H1 (cell line): ENCODE measurements around the gene ACER1. TPM values are rescaled to one million over a fixed set of nuclear protein-coding genes. Genes with fewer than 3 reads are reported as not detected.

Source experiments
- CTCF ChIA-PET: fragments of 300-600 bp; sonication (Branson Sonifier 250); formaldehyde crosslinking; loops from one replicate; lab custom pipeline; 2021; ENCODE audit not compliant: partially characterized antibody; lab: Charles Lee
- POLR2A ChIA-PET: fragments of 300-600 bp; sonication (Branson Sonifier 250); formaldehyde crosslinking; loops from one replicate; lab custom pipeline; 2021; ENCODE audit warnings: inconsistent platforms; ENCODE audit not compliant: partially characterized antibody; lab: Charles Lee
- DNase-seq, 2 experiments: peaks; one replicate each; pipeline versions ENCODE4 v3.0.0 to v3.0.0-alpha.2; 2010 to 2022; ENCODE audit warnings: low spot score in 2 of 2, low read depth in 1 of 2, mixed read lengths in 1 of 2
- FAIRE-seq: peaks from 2 replicates; lab custom pipeline; 2011; peaks lifted over from hg19 to GRCh38; lab: Jason Lieb, UNC
- H2AFZ ChIP-seq: 2 replicates; pipeline ENCODE4 v1.8.1; 2012; ENCODE audit warnings: low read length, inconsistent platforms
- H2AK5ac ChIP-seq: 2 replicates; pipeline ENCODE4 v1.6.1; 2013; ENCODE audit warnings: low read depth, low read length
- H2BK120ac ChIP-seq: replicated peaks from 2 replicates; pipeline ENCODE3; 2013; ENCODE audit warnings: low read depth, low read length, inconsistent platforms
- H2BK12ac ChIP-seq: 2 replicates; pipeline ENCODE4 v1.6.1; 2013; ENCODE audit warnings: low read depth, low read length
- H2BK15ac ChIP-seq: 2 replicates; pipeline ENCODE4 v1.6.1; 2013; ENCODE audit warnings: low read length
- H2BK20ac ChIP-seq: 2 replicates; pipeline ENCODE4 v1.6.1; 2013; ENCODE audit warnings: low read length
- H2BK5ac ChIP-seq: 2 replicates; pipeline ENCODE4 v1.6.1; 2013; ENCODE audit warnings: low read depth, low read length
- H3K14ac ChIP-seq: 2 replicates; pipeline ENCODE4 v1.6.1; 2013; ENCODE audit warnings: inconsistent platforms; ENCODE audit not compliant: insufficient read length
- H3K18ac ChIP-seq: 2 replicates; pipeline ENCODE4 v1.6.1; 2013; ENCODE audit warnings: low read length; ENCODE audit errors: extremely low read depth
- H3K23ac ChIP-seq: 2 replicates; pipeline ENCODE4 v1.6.1; 2013; ENCODE audit warnings: inconsistent platforms; ENCODE audit not compliant: insufficient read length
- H3K23me2 ChIP-seq: 2 replicates; pipeline ENCODE4 v1.6.1; 2013; ENCODE audit warnings: low read depth, low read length
- H3K27ac ChIP-seq: 2 replicates; pipeline ENCODE4 v1.6.1; 2011; ENCODE audit warnings: low read depth, low read length, inconsistent platforms
- H3K27me3 ChIP-seq, 4 experiments: replicated peaks in 1 of 4; 1 replicate in 1 of 4; 2 replicates in 3 of 4; pipeline versions ENCODE4 v1.6.1 to v1.8.1; 2011 to 2013; ENCODE audit warnings: low read length in 3 of 4, mild to moderate bottlenecking in 3 of 4, inconsistent platforms in 2 of 4, mixed read lengths in 2 of 4, moderate library complexity in 1 of 4; ENCODE audit not compliant: control insufficient read depth in 3 of 4, insufficient read depth in 3 of 4; ENCODE audit errors: extremely low read depth in 1 of 4
- H3K36me3 ChIP-seq, 4 experiments: 2 replicates each; pipeline versions ENCODE4 v1.6.1 to v1.8.1; 2011 to 2013; ENCODE audit warnings: mild to moderate bottlenecking in 4 of 4, low read length in 3 of 4, moderate library complexity in 2 of 4, control low read depth in 1 of 4, inconsistent platforms in 1 of 4; ENCODE audit not compliant: insufficient read depth in 4 of 4, control insufficient read depth in 2 of 4
- H3K4ac ChIP-seq: replicated peaks from 2 replicates; pipeline ENCODE3; 2013; ENCODE audit warnings: low read length, low read depth, mixed read lengths, inconsistent platforms; ENCODE audit not compliant: insufficient read length
- H3K4me1 ChIP-seq, 4 experiments: replicated peaks in 1 of 4; 1 replicate in 1 of 4; 2 replicates in 3 of 4; pipeline versions ENCODE4 v1.6.1 to v1.8.1; 2011 to 2013; ENCODE audit warnings: low read length in 3 of 4, inconsistent platforms in 2 of 4, mixed read lengths in 1 of 4; ENCODE audit not compliant: insufficient read depth in 4 of 4, control insufficient read depth in 3 of 4
- H3K4me2 ChIP-seq, 2 experiments: 2 replicates each; pipeline versions ENCODE4 v1.6.1 to v1.8.1; 2011 to 2013; ENCODE audit warnings: low read depth in 2 of 2, low read length in 2 of 2, control low read depth in 1 of 2, inconsistent platforms in 1 of 2, mild to moderate bottlenecking in 1 of 2; ENCODE audit not compliant: insufficient read depth in 1 of 2
- H3K4me3 ChIP-seq, 4 experiments: fragments of 200-600, 300-600 bp in 1 of 4; sonication (generic), shearing (Covaris generic), sonication (Bioruptor Twin) in 1 of 4; 2 replicates each; pipeline versions ENCODE4 v1.5.1 to v1.8.1; 2011 to 2016; ENCODE audit warnings: low read length in 4 of 4, low read depth in 3 of 4, control low read depth in 2 of 4, inconsistent platforms in 2 of 4, mild to moderate bottlenecking in 2 of 4, mixed read lengths in 1 of 4, moderate library complexity in 1 of 4; ENCODE audit not compliant: insufficient read depth in 2 of 4; ENCODE audit errors: extremely low read depth in 1 of 4
- H3K56ac ChIP-seq: replicated peaks from 2 replicates; pipeline ENCODE3; 2013; ENCODE audit warnings: low read depth, mild to moderate bottlenecking, mixed read lengths, low read length, inconsistent platforms; ENCODE audit not compliant: insufficient read length
- H3K79me1 ChIP-seq: 2 replicates; pipeline ENCODE4 v1.6.1; 2013; ENCODE audit warnings: low read depth, low read length, control low read depth
- H3K79me2 ChIP-seq, 2 experiments: 2 replicates each; pipeline versions ENCODE4 v1.6.1 to v1.8.1; 2012 to 2013; ENCODE audit warnings: low read length in 2 of 2, mild to moderate bottlenecking in 2 of 2, inconsistent platforms in 1 of 2; ENCODE audit not compliant: insufficient read depth in 2 of 2, control insufficient read depth in 1 of 2
- H3K9ac ChIP-seq, 4 experiments: replicated peaks in 1 of 4; 1 replicate in 1 of 4; 2 replicates in 3 of 4; pipeline versions ENCODE4 v1.6.1 to v1.8.1; 2011 to 2013; ENCODE audit warnings: low read depth in 3 of 4, low read length in 3 of 4, control low read depth in 2 of 4, mild to moderate bottlenecking in 2 of 4, moderate library complexity in 2 of 4, inconsistent platforms in 1 of 4; ENCODE audit errors: extremely low read depth in 1 of 4
- H3K9me3 ChIP-seq, 2 experiments: 2 replicates each; pipeline versions ENCODE4 v1.6.1 to v1.8.1; 2012 to 2013; ENCODE audit warnings: mild to moderate bottlenecking in 2 of 2, moderate library complexity in 2 of 2, control low read depth in 1 of 2, inconsistent platforms in 1 of 2, low read depth in 1 of 2, low read length in 1 of 2, mixed read lengths in 1 of 2; ENCODE audit not compliant: insufficient read depth in 2 of 2
- H4K20me1 ChIP-seq, 2 experiments: replicated peaks in 1 of 2; 2 replicates each; pipeline versions ENCODE3 to v1.8.1; 2011 to 2013; ENCODE audit warnings: inconsistent platforms in 2 of 2, low read length in 2 of 2, mild to moderate bottlenecking in 1 of 2; ENCODE audit not compliant: insufficient read depth in 2 of 2, control insufficient read depth in 1 of 2
- H4K5ac ChIP-seq: 2 replicates; pipeline ENCODE4 v1.6.1; 2013; ENCODE audit warnings: low read length, low read depth, mixed read lengths, inconsistent platforms; ENCODE audit not compliant: insufficient read length
- H4K8ac ChIP-seq: 2 replicates; pipeline ENCODE4 v1.8.0; 2013; ENCODE audit warnings: mild to moderate bottlenecking, moderate library complexity, low read length, inconsistent platforms; ENCODE audit not compliant: insufficient read depth; ENCODE audit errors: extremely low read depth
- H4K91ac ChIP-seq: replicated peaks from 2 replicates; pipeline ENCODE3; 2013; ENCODE audit warnings: low read length, mixed read lengths, inconsistent platforms; ENCODE audit not compliant: insufficient read length
- CHD2 ChIP-seq: IDR thresholded peaks from 2 replicates; pipeline ENCODE4 v1.6.1; 2012; ENCODE audit warnings: low read length, improper control_type of control experiment
- EZH2 ChIP-seq: fragments of 200-600 bp; sonication (generic); IDR thresholded peaks from 2 replicates; pipeline ENCODE4 v1.7.1; 2012; ENCODE audit warnings: low read depth, mild to moderate bottlenecking, moderate library complexity, low read length, inconsistent platforms; ENCODE audit not compliant: severe bottlenecking
- FOSL1 ChIP-seq: IDR thresholded peaks from 2 replicates; pipeline ENCODE4 v1.6.1; 2011; ENCODE audit warnings: mild to moderate bottlenecking, low read depth, low read length, moderate library complexity; ENCODE audit not compliant: insufficient read depth
- RAD21 ChIP-seq, 2 experiments: IDR thresholded peaks in 1 of 2; conservative IDR thresholded peaks in 1 of 2; 2 replicates each; pipeline ENCODE4 v1.6.1; 2011; ENCODE audit warnings: low read depth in 2 of 2, low read length in 2 of 2, improper control_type of control experiment in 1 of 2, inconsistent platforms in 1 of 2, mild to moderate bottlenecking in 1 of 2, moderate library complexity in 1 of 2
- TEAD4 ChIP-seq: IDR thresholded peaks from 2 replicates; pipeline ENCODE4 v1.6.1; 2012; ENCODE audit warnings: low read depth, low read length, inconsistent platforms, mixed read lengths
- ZNF274 ChIP-seq: IDR thresholded peaks from 2 replicates; pipeline ENCODE4 v1.7.0; 2012; ENCODE audit warnings: low read length, borderline replicate concordance; ENCODE audit errors: extremely low read depth
- WGBS, 2 experiments: shearing (Covaris generic) in 1 of 2; methylation state at CpG; one replicate each; pipeline versions ENCODE4 v1.1.6 to v1.1.7; 2013 to 2015; ENCODE audit warnings: low lambda C conversion rate in 2 of 2, mixed read lengths in 2 of 2, inconsistent platforms in 1 of 2, low coverage in 1 of 2, missing lambda C conversion rate in 1 of 2; ENCODE audit not compliant: insufficient replicate concordance in 2 of 2, insufficient coverage in 1 of 2, insufficient read length in 1 of 2; ENCODE audit errors: extremely low coverage in 1 of 2, missing lambda C conversion rate in 1 of 2; 5-methylcytosine and 5-hydroxymethylcytosine counted together
- polyA plus RNA-seq, 7 experiments: library from polyadenylated mRNA; depleted of rRNA in 3 of 7; stranded (reverse) in 5 of 7; unstranded in 2 of 7; fragments of >200 nt in 5 of 7; fragments of 200-250 nt in 2 of 7; gene quantifications; 1 replicate in 5 of 7; 2 replicates in 1 of 7; 4 replicates in 1 of 7; pipeline versions ENCODE4 v1.2.1 to v1.2.3, GENCODE V29; 2011 to 2013; ENCODE audit warnings: missing spikeins in 2 of 7, mixed read lengths in 2 of 7
- total RNA-seq: library from RNA; stranded (reverse); fragmentation: NEBNext Ultra II Directional; extraction: Animal tissue kit (Norgen Biotek cat#: 25700); gene quantifications from 2 replicates; pipeline ENCODE4 v1.2.1, GENCODE V29; 2021
- TF ChIP-seq, protein P1 (sequence below), 3 experiments: IDR thresholded peaks; 1 replicate in 2 of 3; 2 replicates in 1 of 3; pipeline versions ENCODE4 v1.5.1 to v1.6.1; 2011; ENCODE audit warnings: low read length in 3 of 3, mild to moderate bottlenecking in 3 of 3, inconsistent platforms in 2 of 3, low read depth in 1 of 3, moderate library complexity in 1 of 3; ENCODE audit not compliant: insufficient read depth in 1 of 3; ENCODE audit errors: control extremely low read depth in 1 of 3
- TF ChIP-seq, protein P2 (sequence below): IDR thresholded peaks from 2 replicates; pipeline ENCODE4 v1.6.1; 2012; ENCODE audit warnings: inconsistent platforms

ACER1 gene
- total and polyA plus RNA-seq, 2 of the 8 experiments (the other 6 are each of a cell fraction or from before 2014, with no cell fraction given) = 0.05 TPM; not detected in 1

DNA sequence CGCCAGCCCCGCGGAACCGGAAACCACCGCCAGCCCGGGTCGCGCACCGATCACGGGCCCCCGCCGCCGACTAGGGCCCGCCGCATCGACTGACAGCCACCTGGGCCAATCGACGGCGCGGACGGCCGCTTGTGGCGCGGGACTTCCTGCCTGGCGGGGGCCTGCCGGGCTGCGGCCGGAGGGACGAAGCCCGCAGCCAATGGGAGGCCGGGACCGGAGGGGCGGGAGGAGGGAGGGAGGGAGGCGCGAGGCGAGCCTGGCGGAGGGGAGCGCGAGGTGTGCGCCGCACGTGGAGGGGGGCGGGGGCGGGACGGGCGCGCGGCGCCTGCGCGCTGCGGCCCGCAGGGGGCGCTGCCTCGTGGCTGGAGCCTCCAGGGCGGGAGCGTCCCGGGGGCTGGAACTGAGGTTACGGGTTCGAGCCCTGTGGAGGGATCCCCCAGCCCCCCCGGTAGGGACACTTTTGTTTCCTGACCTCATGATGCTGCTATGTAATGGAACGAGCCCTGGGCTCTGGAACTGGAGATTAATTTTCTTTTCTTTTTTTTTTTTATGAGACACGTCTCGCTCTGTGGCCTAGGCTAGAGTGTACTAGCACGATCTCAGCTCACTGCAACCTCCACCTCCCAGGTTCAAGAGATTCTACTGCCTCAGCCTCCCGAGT, 53.4 kb downstream of the ACER1 start, which contains the start of gene MLLT1:
MLLT1 (minus strand) TSS at position 45 of the 661 bp plus-strand sequence. CDS start 191 bp downstream, outside the sequence.
- H3K9me3 ChIP-seq = 0 out of 4 replicates have a peak, but pooled peaks cover 0 to 4% of the 10 kb centered on the region in 2 experiments
- H2AFZ ChIP-seq = no peak within 1 kb of the TSS
- 38% methylated on average over 11 of the region's 66 CpGs; no CpG with 5 or more reads in 1 of the 2 experiments for WGBS, 2 experiments
- H3K4me2 ChIP-seq = peak within 1 kb of the TSS; percentile 64 to 88
- H3K79me2 ChIP-seq = peaks cover 29 to 43% of the 10 kb centered on the region in 2 experiments
- no peak within 1 kb of the TSS for H4K5ac ChIP-seq
- H3K23me2 ChIP-seq = peaks cover 5% of the 10 kb centered on the region; the same call in 1 of the 2 replicates
- no peaks in the 10 kb centered on the region for H3K27me3 ChIP-seq
- H3K4me3 ChIP-seq = peak within 1 kb of the TSS; percentile 69 to 83 (median 75)
- CTCF ChIA-PET = interaction anchor here (0.7 to 1.0 kb wide), 2 partner anchors 62 to 86 kb away, joined by 3 read pairs; no protein-coding TSS in a partner anchor
- no peak within 1 kb of the TSS for H2BK15ac ChIP-seq
- peak within 1 kb of the TSS; percentile 68 for H4K8ac ChIP-seq
- no peak within 1 kb of the TSS for H3K14ac ChIP-seq
- H3K4ac ChIP-seq = no peak within 1 kb of the TSS
- peaks cover 20 to 27% of the 10 kb centered on the region in 2 experiments for H4K20me1 ChIP-seq
- FAIRE-seq (no peak), DNase-seq (peak; percentile 88 to 96)
- H2BK20ac ChIP-seq = no peak within 1 kb of the TSS
- H3K18ac ChIP-seq = no peak within 1 kb of the TSS
- H2BK12ac ChIP-seq = no peak within 1 kb of the TSS
- no peak within 1 kb of the TSS for H3K23ac ChIP-seq
- peak within 1 kb of the TSS; percentile 41 to 91 (median 68) for H3K9ac ChIP-seq
- peaks cover 0 to 18% (median 5%) of the 10 kb centered on the region in 4 experiments; a peak in 4 of 7 replicates for H3K4me1 ChIP-seq
- H2BK5ac ChIP-seq = no peak within 1 kb of the TSS
- H3K36me3 ChIP-seq = no peaks in the 10 kb centered on the region; a peak in 1 of 8 replicates
- H2AK5ac ChIP-seq = no peak within 1 kb of the TSS
- no peak within 1 kb of the TSS for H4K91ac ChIP-seq
- H2BK120ac ChIP-seq = no peak within 1 kb of the TSS
- no peak within 1 kb of the TSS; the same call in 1 of the 2 replicates for H3K27ac ChIP-seq
- H3K79me1 ChIP-seq = peaks cover 28% of the 10 kb centered on the region
- no peak within 1 kb of the TSS for H3K56ac ChIP-seq
- POLR2A ChIA-PET = no interaction called here
- TF ChIP-seq ZNF274 (no peak), EZH2 (no peak), RAD21 (IDR thresholded peaks at IDR 0.05 in 1 of 2, conservative IDR thresholded peaks at IDR 0.05 in 1 of 2; ENCODE audit: low read depth in 2 of 2, low read length in 2 of 2) (peak; percentile 6 to 42; a peak in 1 of 4 replicates), FOSL1 (0 out of 2 replicates have a peak, but pooled peaks have one; percentile 47), TEAD4 (0 out of 2 replicates have a peak, but pooled peaks have one; percentile 6), CHD2 (peak; percentile 85)
- TF ChIP-seq, protein P1, sequence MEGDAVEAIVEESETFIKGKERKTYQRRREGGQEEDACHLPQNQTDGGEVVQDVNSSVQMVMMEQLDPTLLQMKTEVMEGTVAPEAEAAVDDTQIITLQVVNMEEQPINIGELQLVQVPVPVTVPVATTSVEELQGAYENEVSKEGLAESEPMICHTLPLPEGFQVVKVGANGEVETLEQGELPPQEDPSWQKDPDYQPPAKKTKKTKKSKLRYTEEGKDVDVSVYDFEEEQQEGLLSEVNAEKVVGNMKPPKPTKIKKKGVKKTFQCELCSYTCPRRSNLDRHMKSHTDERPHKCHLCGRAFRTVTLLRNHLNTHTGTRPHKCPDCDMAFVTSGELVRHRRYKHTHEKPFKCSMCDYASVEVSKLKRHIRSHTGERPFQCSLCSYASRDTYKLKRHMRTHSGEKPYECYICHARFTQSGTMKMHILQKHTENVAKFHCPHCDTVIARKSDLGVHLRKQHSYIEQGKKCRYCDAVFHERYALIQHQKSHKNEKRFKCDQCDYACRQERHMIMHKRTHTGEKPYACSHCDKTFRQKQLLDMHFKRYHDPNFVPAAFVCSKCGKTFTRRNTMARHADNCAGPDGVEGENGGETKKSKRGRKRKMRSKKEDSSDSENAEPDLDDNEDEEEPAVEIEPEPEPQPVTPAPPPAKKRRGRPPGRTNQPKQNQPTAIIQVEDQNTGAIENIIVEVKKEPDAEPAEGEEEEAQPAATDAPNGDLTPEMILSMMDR (IDR thresholded peaks at IDR 0.05; ENCODE audit: control extremely low read depth in 1 of 3, insufficient read depth in 1 of 3, low read depth in 1 of 3, low read length in 3 of 3) = peak; percentile 49 to 83 (median 66)
- TF ChIP-seq, protein P2, sequence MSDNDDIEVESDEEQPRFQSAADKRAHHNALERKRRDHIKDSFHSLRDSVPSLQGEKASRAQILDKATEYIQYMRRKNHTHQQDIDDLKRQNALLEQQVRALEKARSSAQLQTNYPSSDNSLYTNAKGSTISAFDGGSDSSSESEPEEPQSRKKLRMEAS = peak; percentile 98
